A673 (cell line): ENCODE results near the gene TTC39B. TPM values are rescaled to one million over a fixed set of nuclear protein-coding genes. Genes with fewer than 3 reads are reported as not detected.

Experiments used
- BruUV-seq: library from RNA; stranded (reverse); fragments of 400-500 nt; replicated peaks from 2 replicates; lab custom pipeline; 2021; lab: Mats Ljungman, UMichigan
- CTCF ChIA-PET: fragments of 300-600 bp; sonication (Branson Sonifier 250); formaldehyde crosslinking; loops from one replicate; lab custom pipeline; 2022; ENCODE audit warnings: antibody characterized with exemption; lab: Charles Lee
- POLR2A ChIA-PET: fragments of 300-600 bp; sonication (Branson Sonifier 250); formaldehyde crosslinking; loops from one replicate; lab custom pipeline; 2022; ENCODE audit warnings: antibody characterized with exemption; ENCODE audit not compliant: low non-redundant PET; lab: Charles Lee
- DNase-seq: peaks from one replicate; pipeline ENCODE4 v3.0.0-alpha.2; 2015; ENCODE audit warnings: low spot score
- H3K27ac ChIP-seq: fragments of 200-600 bp; sonication (generic); 2 replicates; pipeline ENCODE4 v1.5.1; 2016; ENCODE audit warnings: mixed run types, low read depth, mild to moderate bottlenecking, mixed read lengths, antibody characterized with exemption, low read length; ENCODE audit not compliant: poor library complexity, severe bottlenecking
- H3K27me3 ChIP-seq: fragments of 200-600 bp; sonication (generic); replicated peaks from 2 replicates; pipeline ENCODE4 v1.6.1; 2017; ENCODE audit warnings: mixed run types, low read depth, mild to moderate bottlenecking, mixed read lengths, antibody characterized with exemption, low read length; ENCODE audit not compliant: insufficient read depth, poor library complexity
- H3K36me3 ChIP-seq: fragments of 200-600 bp; sonication (generic); 2 replicates; pipeline ENCODE4 v1.6.1; 2016; ENCODE audit warnings: mixed run types, mild to moderate bottlenecking, mixed read lengths, antibody characterized with exemption, low read length; ENCODE audit not compliant: insufficient read depth, poor library complexity, severe bottlenecking
- H3K4me1 ChIP-seq: fragments of 200-600 bp; sonication (generic); 2 replicates; pipeline ENCODE4 v1.6.1; 2017; ENCODE audit warnings: mixed run types, mild to moderate bottlenecking, mixed read lengths, antibody characterized with exemption, low read length; ENCODE audit not compliant: insufficient read depth, poor library complexity, severe bottlenecking
- H3K4me3 ChIP-seq: fragments of 200-600 bp; sonication (generic); 2 replicates; pipeline ENCODE4 v1.5.1; 2016; ENCODE audit warnings: low read depth, mixed run types, mild to moderate bottlenecking, mixed read lengths, low read length; ENCODE audit not compliant: poor library complexity, severe bottlenecking
- H3K9me3 ChIP-seq: fragments of 200-600 bp; sonication (generic); 2 replicates; pipeline ENCODE4 v1.6.1; 2016; ENCODE audit warnings: mixed run types, low read depth, mild to moderate bottlenecking, mixed read lengths, antibody characterized with exemption, low read length; ENCODE audit not compliant: poor library complexity, severe bottlenecking
- EZH2 ChIP-seq: fragments of 200-600 bp; sonication (generic); IDR thresholded peaks from 2 replicates; pipeline ENCODE4 v1.6.1; 2017; ENCODE audit warnings: borderline replicate concordance, low read depth, mild to moderate bottlenecking, mixed read lengths, antibody characterized with exemption, low read length; ENCODE audit not compliant: poor library complexity, severe bottlenecking
- intact Hi-C: fragments of 100-400 bp; cut with micrococcal nuclease; formaldehyde crosslinking; loops from one replicate; pipeline ENCODE4 v1.10.0; 2022; ENCODE audit not compliant: unreplicated experiment
- total RNA-seq: library from RNA; stranded (reverse); gene quantifications from 2 replicates; pipeline ENCODE4 v1.2.3, GENCODE V29; 2021
- TF ChIP-seq, protein P1 (sequence below): fragments of 300-800, 200-600 bp; sonication (generic); conservative IDR thresholded peaks from 2 replicates; pipeline ENCODE4 v1.5.1; 2017; ENCODE audit warnings: low read depth, mild to moderate bottlenecking, antibody characterized with exemption, low read length, moderate library complexity, mixed read lengths

Gene TTC39B
- total RNA-seq, 1 experiment from 2014 or later = 0.52 TPM

- no peaks in the 10 kb centered on the region for H3K27me3 ChIP-seq
- H3K27ac ChIP-seq = no peak overlapping the region
- ChIA-PET CTCF (no interaction called here), POLR2A (no interaction called here)
- H3K9me3 ChIP-seq = no peaks in the 10 kb centered on the region
- H3K36me3 ChIP-seq = no peaks in the 10 kb centered on the region
- no peak for DNase-seq
- no TSS peak for BruUV-seq
- intact Hi-C loops = no loop called here
- TF ChIP-seq EZH2 = no peak
- TF ChIP-seq, protein P1, sequence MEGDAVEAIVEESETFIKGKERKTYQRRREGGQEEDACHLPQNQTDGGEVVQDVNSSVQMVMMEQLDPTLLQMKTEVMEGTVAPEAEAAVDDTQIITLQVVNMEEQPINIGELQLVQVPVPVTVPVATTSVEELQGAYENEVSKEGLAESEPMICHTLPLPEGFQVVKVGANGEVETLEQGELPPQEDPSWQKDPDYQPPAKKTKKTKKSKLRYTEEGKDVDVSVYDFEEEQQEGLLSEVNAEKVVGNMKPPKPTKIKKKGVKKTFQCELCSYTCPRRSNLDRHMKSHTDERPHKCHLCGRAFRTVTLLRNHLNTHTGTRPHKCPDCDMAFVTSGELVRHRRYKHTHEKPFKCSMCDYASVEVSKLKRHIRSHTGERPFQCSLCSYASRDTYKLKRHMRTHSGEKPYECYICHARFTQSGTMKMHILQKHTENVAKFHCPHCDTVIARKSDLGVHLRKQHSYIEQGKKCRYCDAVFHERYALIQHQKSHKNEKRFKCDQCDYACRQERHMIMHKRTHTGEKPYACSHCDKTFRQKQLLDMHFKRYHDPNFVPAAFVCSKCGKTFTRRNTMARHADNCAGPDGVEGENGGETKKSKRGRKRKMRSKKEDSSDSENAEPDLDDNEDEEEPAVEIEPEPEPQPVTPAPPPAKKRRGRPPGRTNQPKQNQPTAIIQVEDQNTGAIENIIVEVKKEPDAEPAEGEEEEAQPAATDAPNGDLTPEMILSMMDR = no peak
- no peak overlapping the region for H3K4me3 ChIP-seq
- H3K4me1 ChIP-seq = no peaks in the 10 kb centered on the region
Measured at GRCh38 chr9:15222313-15222712, 84.7 kb downstream of the TTC39B start.

GRCh38 chr9:15221746-15222145 is 85.3 kb downstream of the TTC39B start:
- H3K4me1 ChIP-seq = no peaks in the 10 kb centered on the region
- no peaks in the 10 kb centered on the region for H3K36me3 ChIP-seq
- no TSS peak for BruUV-seq
- CTCF ChIA-PET = no interaction called here
- intact Hi-C loops = no loop called here
- POLR2A ChIA-PET = no interaction called here
- DNase-seq = no peak
- no peak overlapping the region for H3K27ac ChIP-seq
- no peak for TF ChIP-seq EZH2
- TF ChIP-seq, protein P1 = no peak
- no peaks in the 10 kb centered on the region for H3K27me3 ChIP-seq
- no peak overlapping the region for H3K4me3 ChIP-seq
- H3K9me3 ChIP-seq = no peaks in the 10 kb centered on the region

DNA sequence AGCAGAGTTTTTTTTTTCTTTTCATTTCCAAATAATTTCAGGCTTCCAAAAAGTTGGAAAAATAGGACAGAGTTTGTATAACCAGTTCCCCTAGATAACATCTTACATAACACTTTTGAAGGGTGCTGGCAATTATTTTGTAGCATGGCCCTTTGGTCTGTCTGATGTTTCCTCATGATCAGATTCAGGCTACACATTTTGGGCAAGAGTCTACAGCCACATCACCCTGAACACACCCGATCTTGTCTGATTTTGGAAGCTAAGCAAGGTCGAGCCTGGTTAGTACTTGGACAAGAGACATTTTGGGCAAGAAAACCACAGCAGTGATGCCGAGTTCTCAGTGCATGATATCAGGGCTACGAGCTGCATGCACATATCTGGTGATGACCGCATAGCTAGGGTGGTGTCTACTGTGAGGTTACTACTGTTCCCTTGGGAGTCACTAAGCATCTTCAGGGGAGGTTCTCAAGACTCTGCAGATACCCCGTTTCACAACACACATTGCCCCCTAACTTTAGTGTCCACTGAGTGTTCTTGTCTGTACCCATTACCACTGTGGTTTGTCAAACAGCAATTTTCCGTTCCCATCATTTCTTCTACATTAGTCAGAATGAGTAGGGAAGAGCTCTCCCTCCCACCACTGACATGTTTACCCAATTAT is 86.2 kb downstream of the TTC39B start:
- no TSS peak for BruUV-seq
- H3K9me3 ChIP-seq = no peaks in the 10 kb centered on the region
- ChIA-PET CTCF (no interaction called here), POLR2A (no interaction called here)
- H3K27ac ChIP-seq = no peak overlapping the region
- TF ChIP-seq, protein P1 = no peak
- no peaks in the 10 kb centered on the region for H3K36me3 ChIP-seq
- intact Hi-C loops = no loop called here
- no peak for DNase-seq
- H3K4me1 ChIP-seq = no peaks in the 10 kb centered on the region
- H3K4me3 ChIP-seq = no peak overlapping the region
- no peaks in the 10 kb centered on the region for H3K27me3 ChIP-seq
